CD14-positive monocyte (primary cell): Measurements from ENCODE around the gene TMEM82. TPM values are rescaled to one million over a fixed set of nuclear protein-coding genes. Genes with fewer than 3 reads are reported as not detected.

Experiments used
- DNase-seq, 3 donors: peaks; one replicate each; pipeline ENCODE4 v3.0.0-alpha.2; 2011 to 2022
- H2AFZ ChIP-seq: 2 replicates; pipeline ENCODE4 v1.6.0; 2012; ENCODE audit warnings: mild to moderate bottlenecking, low read depth, low read length, inconsistent platforms; ENCODE audit not compliant: insufficient read depth, poor library complexity, severe bottlenecking
- H3K27ac ChIP-seq, 2 donors: 1 replicate in 1 of 2; 2 replicates in 1 of 2; pipeline ENCODE4 v1.5.1; 2012 to 2013; ENCODE audit warnings: low read length in 2 of 2, control low read depth in 1 of 2, inconsistent platforms in 1 of 2, low read depth in 1 of 2, mild to moderate bottlenecking in 1 of 2
- H3K27me3 ChIP-seq, 2 donors: one replicate each; pipeline versions ENCODE4 v1.6.0 to v1.6.1; 2011 to 2013; ENCODE audit warnings: low read length in 2 of 2; ENCODE audit not compliant: control insufficient read depth in 2 of 2, insufficient read depth in 2 of 2
- H3K36me3 ChIP-seq, 2 donors: replicated peaks in 1 of 2; 1 replicate in 1 of 2; 2 replicates in 1 of 2; pipeline versions ENCODE4 v1.5.1 to v1.6.1; 2012 to 2013; ENCODE audit warnings: low read length in 2 of 2, control low read depth in 1 of 2, inconsistent platforms in 1 of 2, mild to moderate bottlenecking in 1 of 2; ENCODE audit not compliant: insufficient read depth in 2 of 2, control insufficient read depth in 1 of 2
- H3K4me1 ChIP-seq, 2 donors: 1 replicate in 1 of 2; 2 replicates in 1 of 2; pipeline versions ENCODE4 v1.5.1 to v1.6.1; 2012 to 2013; ENCODE audit warnings: low read length in 2 of 2, control low read depth in 1 of 2, inconsistent platforms in 1 of 2, mild to moderate bottlenecking in 1 of 2, moderate library complexity in 1 of 2; ENCODE audit not compliant: insufficient read depth in 2 of 2, control insufficient read depth in 1 of 2
- H3K4me2 ChIP-seq: replicated peaks from 2 replicates; pipeline ENCODE3; 2012; ENCODE audit warnings: low read length, moderate library complexity, mild to moderate bottlenecking; ENCODE audit not compliant: poor library complexity, severe bottlenecking; ENCODE audit errors: extremely low read depth
- H3K4me3 ChIP-seq, 3 experiments: fragments of 200-600 bp in 1 of 3; sonication (generic) in 1 of 3; replicated peaks in 1 of 3; 1 replicate in 2 of 3; 2 replicates in 1 of 3; pipeline ENCODE4 v1.5.1; 2011 to 2013; ENCODE audit warnings: low read length in 3 of 3, mild to moderate bottlenecking in 3 of 3, control low read depth in 2 of 3, low read depth in 2 of 3, inconsistent platforms in 1 of 3, moderate library complexity in 1 of 3
- H3K79me2 ChIP-seq: 2 replicates; pipeline ENCODE4 v1.6.0; 2012; ENCODE audit warnings: mild to moderate bottlenecking, control low read depth, inconsistent platforms, low read length, moderate library complexity; ENCODE audit not compliant: insufficient read depth
- H3K9ac ChIP-seq: 2 replicates; pipeline ENCODE4 v1.6.0; 2017; ENCODE audit warnings: low read length, mild to moderate bottlenecking; ENCODE audit not compliant: insufficient read depth, poor library complexity, severe bottlenecking
- H3K9me3 ChIP-seq, 2 donors: replicated peaks in 1 of 2; 1 replicate in 1 of 2; 2 replicates in 1 of 2; pipeline versions ENCODE4 v1.5.1 to v1.6.1; 2012 to 2013; ENCODE audit warnings: low read length in 2 of 2, control low read depth in 1 of 2; ENCODE audit not compliant: control insufficient read depth in 1 of 2, insufficient read depth in 1 of 2
- H4K20me1 ChIP-seq: 2 replicates; pipeline ENCODE4 v1.6.0; 2012; ENCODE audit warnings: mild to moderate bottlenecking, low read length, control low read depth, moderate library complexity; ENCODE audit not compliant: insufficient read depth
- H3K27ac Mint-ChIP-seq, 7 donors: one replicate each; pipeline ENCODE4 v1.8.0; 2020; ENCODE audit warnings: mild to moderate bottlenecking in 7 of 7, mixed read lengths in 7 of 7, moderate library complexity in 6 of 7, inconsistent platforms in 2 of 7
- H3K27me3 Mint-ChIP-seq, 3 donors: one replicate each; pipeline ENCODE4 v1.8.0; 2021 to 2022; ENCODE audit warnings: low read depth in 3 of 3, mild to moderate bottlenecking in 3 of 3, mixed read lengths in 3 of 3, moderate library complexity in 3 of 3, inconsistent platforms in 1 of 3
- H3K36me3 Mint-ChIP-seq, 2 donors: one replicate each; pipeline ENCODE4 v1.8.0; 2020; ENCODE audit warnings: mixed read lengths in 2 of 2, inconsistent platforms in 1 of 2, mild to moderate bottlenecking in 1 of 2
- H3K4me1 Mint-ChIP-seq: one replicate; pipeline ENCODE4 v1.8.0; 2020; ENCODE audit warnings: mild to moderate bottlenecking, mixed read lengths
- H3K4me3 Mint-ChIP-seq, 2 donors: one replicate each; pipeline ENCODE4 v1.8.0; 2020; ENCODE audit warnings: mild to moderate bottlenecking in 2 of 2, mixed read lengths in 2 of 2, moderate library complexity in 1 of 2
- H3K9me3 Mint-ChIP-seq, 7 donors: one replicate each; pipeline ENCODE4 v1.8.0; 2020 to 2022; ENCODE audit warnings: mixed read lengths in 7 of 7, mild to moderate bottlenecking in 6 of 7, moderate library complexity in 6 of 7, inconsistent platforms in 2 of 7
- CTCF ChIP-seq: fragments of 200-600 bp; IDR thresholded peaks from one replicate; pipeline ENCODE4 v1.8.0; 2022; ENCODE audit warnings: antibody characterized with exemption, mild to moderate bottlenecking
- WGBS: methylation state at CpG from one replicate; pipeline ENCODE4 v1.1.5; 2013; ENCODE audit warnings: missing lambda C conversion rate; ENCODE audit not compliant: insufficient coverage; 5-methylcytosine and 5-hydroxymethylcytosine counted together
- intact Hi-C, 2 donors: fragments of 100-400 bp; cut with micrococcal nuclease; formaldehyde crosslinking; loops; one replicate each; pipeline versions ENCODE4 v1.15.0 to v1.15.1; 2023
- polyA plus RNA-seq, 3 donors: library from polyadenylated mRNA; depleted of rRNA in 1 of 3; unstranded in 2 of 3; stranded (reverse) in 1 of 3; fragments of 300-500 nt in 2 of 3; fragments of >200 nt in 1 of 3; fragmentation: Illumina TruSeq in 2 of 3; gene quantifications; 1 replicate in 2 of 3; 2 replicates in 1 of 3; pipeline ENCODE4 v1.2.3, GENCODE V29; 2012 to 2021

TMEM82 gene
- polyA plus RNA-seq, 3 donors = not detected

DNA sequence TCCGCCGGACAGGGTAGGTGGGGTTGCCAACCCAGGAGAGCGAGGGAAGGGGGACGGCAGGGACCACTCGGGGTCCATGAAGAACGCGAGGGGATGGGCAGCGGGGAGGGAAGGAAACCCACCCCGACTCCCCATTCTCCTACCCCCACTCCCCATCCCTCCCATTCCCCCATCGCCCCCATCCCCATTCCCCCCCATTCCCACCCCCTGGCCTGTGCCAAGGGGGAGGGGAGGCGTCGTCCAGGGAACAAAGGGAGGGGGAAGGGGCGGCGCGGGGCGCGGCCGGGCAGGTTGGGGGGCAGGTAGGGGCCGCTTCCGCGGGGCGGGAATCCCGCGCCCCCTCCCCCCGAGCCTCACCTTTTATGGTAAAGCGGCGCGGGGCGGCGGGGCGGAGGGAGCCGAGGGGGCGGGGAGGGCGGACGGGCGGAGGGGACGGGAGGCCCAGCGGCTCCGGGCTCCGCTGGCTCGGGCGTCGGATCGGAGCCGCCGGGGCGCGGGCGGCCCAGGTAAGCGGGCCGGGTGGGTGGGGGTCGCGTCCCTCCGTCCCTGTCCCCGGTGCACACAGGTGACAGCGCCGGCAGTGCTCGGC is 16.1 kb downstream of the TMEM82 start, which contains the start of gene FBLIM1:
TSS of gene FBLIM1 (plus strand) at position 453 of the 589 bp plus-strand sequence. CDS start 6,189 bp downstream, outside the sequence.
- Histone ChIP-seq H3K27ac (no peak within 1 kb of the TSS), H3K9ac (no peak within 1 kb of the TSS), H3K9me3 (peaks cover 0 to 11% of the 10 kb centered on the region in 2 donors), H3K4me3 (no peak within 1 kb of the TSS), H3K4me2 (no peak within 1 kb of the TSS), H3K27me3 (peaks cover 30 to 63% of the 10 kb centered on the region in 2 donors), H3K36me3 (no peaks in the 10 kb centered on the region), H2AFZ (no peak within 1 kb of the TSS), H4K20me1 (no peaks in the 10 kb centered on the region), H3K79me2 (no peaks in the 10 kb centered on the region), H3K4me1 (no peaks in the 10 kb centered on the region)
- DNase-seq = no peak
- Mint-ChIP-seq H3K27me3 (peaks cover 70 to 88% (median 72%) of the 10 kb centered on the region in 3 donors), H3K36me3 (peaks cover 0 to 5% of the 10 kb centered on the region in 2 donors), H3K27ac (peak within 1 kb of the TSS in 1 of 7 donors; percentile 72), H3K9me3 (peaks cover 0 to 13% (median 5%) of the 10 kb centered on the region in 7 donors), H3K4me1 (peaks cover 15% of the 10 kb centered on the region), H3K4me3 (peak within 1 kb of the TSS in 1 of 2 donors; percentile 73)
- 0% methylated on average over 31 of the region's 58 CpGs for WGBS
- intact Hi-C loops = no loop called here
- no peak for TF ChIP-seq CTCF

DNA sequence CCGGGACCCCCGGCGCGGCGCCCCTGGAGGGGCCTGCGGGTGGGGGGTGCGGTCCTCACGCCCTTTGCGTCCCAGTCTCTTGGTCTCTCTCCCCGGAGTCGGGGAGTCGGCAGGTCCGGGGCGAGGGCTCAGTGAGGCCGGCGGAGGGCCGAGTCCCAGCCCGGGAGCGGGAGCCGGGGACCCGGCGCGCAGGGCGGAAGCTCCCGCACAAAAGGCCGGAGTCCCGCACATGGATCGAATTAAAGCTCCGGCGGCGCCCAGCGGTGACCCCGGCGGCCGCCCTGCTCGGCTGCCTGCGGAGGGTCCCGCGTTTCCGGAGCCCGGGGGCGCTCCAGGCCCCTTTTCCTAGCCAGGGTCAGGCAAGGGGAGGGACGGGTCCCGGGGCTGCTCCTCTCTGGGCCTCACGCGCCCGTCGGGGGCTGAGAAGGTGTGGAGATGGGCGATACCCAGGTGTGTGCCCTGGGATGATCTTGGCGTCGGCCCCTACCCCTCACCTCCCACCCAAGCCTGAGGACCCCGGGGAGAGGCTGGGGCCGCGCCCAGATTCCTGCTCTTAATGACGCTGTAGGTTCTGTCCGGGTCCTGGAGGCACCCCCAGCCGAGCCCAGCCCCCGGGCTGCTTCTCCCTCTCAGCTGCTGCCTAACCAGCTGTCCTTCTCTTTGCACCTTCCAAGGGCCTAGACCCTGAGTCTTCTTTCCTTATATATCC is 16.8 kb downstream of the TMEM82 start:
- Histone ChIP-seq H3K27me3 (peaks cover 30 to 63% of the 10 kb centered on the region in 2 donors), H3K9me3 (peaks cover 0 to 11% of the 10 kb centered on the region in 2 donors), H3K36me3 (no peaks in the 10 kb centered on the region), H3K79me2 (no peaks in the 10 kb centered on the region), H3K4me3 (no peak overlapping the region), H3K4me1 (no peaks in the 10 kb centered on the region), H3K4me2 (no peak overlapping the region), H3K27ac (no peak overlapping the region), H4K20me1 (no peaks in the 10 kb centered on the region), H2AFZ (no peak overlapping the region), H3K9ac (no peak overlapping the region)
- 2% methylated on average over 39 of the region's 58 CpGs for WGBS
- H3K9me3 Mint-ChIP-seq = peaks cover 0 to 13% (median 5%) of the 10 kb centered on the region in 7 donors
- H3K4me3 Mint-ChIP-seq = peak overlapping the region in 1 of 2 donors; percentile 65
- H3K27ac Mint-ChIP-seq = no peak overlapping the region
- TF ChIP-seq CTCF = no peak
- H3K36me3 Mint-ChIP-seq = peaks cover 0 to 5% of the 10 kb centered on the region in 2 donors
- peaks cover 15% of the 10 kb centered on the region for H3K4me1 Mint-ChIP-seq
- H3K27me3 Mint-ChIP-seq = peaks cover 70 to 90% (median 74%) of the 10 kb centered on the region in 3 donors
- intact Hi-C loops = no loop called here
- no peak for DNase-seq
